T-cell (primary cell): ENCODE data around the gene NR1H3. TPM values are rescaled to one million over a fixed set of nuclear protein-coding genes. Genes with fewer than 3 reads are reported as not detected.

Source experiments
- ATAC-seq, 4 experiments: fragments of 200-7000 bp in 3 of 4; fragments of 150-1000 bp in 1 of 4; cut with Tn5 transposase; replicated peaks in 1 of 4; 1 replicate in 3 of 4; 2 replicates in 1 of 4; pipeline ENCODE4 v1.10.0; 2021; ENCODE audit warnings: moderate library complexity in 3 of 4, mild to moderate bottlenecking in 2 of 4, moderate number of reproducible peaks in 1 of 4
- CTCF ChIA-PET, 2 donors: fragments of 300-600 bp; sonication (Branson Sonifier 250); formaldehyde crosslinking; loops; one replicate each; lab custom pipeline; 2022; ENCODE audit warnings: antibody characterized with exemption in 2 of 2; lab: Charles Lee
- POLR2A ChIA-PET, 2 donors: fragments of 300-600 bp; sonication (Branson Sonifier 250); formaldehyde crosslinking; loops; one replicate each; lab custom pipeline; 2022; ENCODE audit warnings: antibody characterized with exemption in 2 of 2; lab: Charles Lee
- DNase-seq, 35 experiments: peaks; one replicate each; pipeline versions ENCODE4 v3.0.0 to v3.0.0-alpha.2; 2013 to 2023
- H3K27ac ChIP-seq: one replicate; pipeline ENCODE4 v1.5.1; 2013; ENCODE audit warnings: low read length
- H3K27me3 ChIP-seq, 2 experiments: replicated peaks in 1 of 2; 1 replicate in 1 of 2; 2 replicates in 1 of 2; pipeline versions ENCODE4 v1.6.1 to v1.7.0; 2013; ENCODE audit warnings: low read length in 1 of 2, mixed read lengths in 1 of 2; ENCODE audit not compliant: control insufficient read depth in 2 of 2, insufficient read depth in 2 of 2; ENCODE audit errors: extremely low read depth in 1 of 2
- H3K36me3 ChIP-seq, 2 donors: 1 replicate in 1 of 2; 2 replicates in 1 of 2; pipeline versions ENCODE4 v1.6.1 to v1.7.0; 2013; ENCODE audit warnings: low read length in 1 of 2; ENCODE audit not compliant: control insufficient read depth in 2 of 2, insufficient read depth in 1 of 2; ENCODE audit errors: extremely low read depth in 1 of 2
- H3K4me1 ChIP-seq, 2 experiments: 1 replicate in 1 of 2; 2 replicates in 1 of 2; pipeline versions ENCODE4 v1.6.1 to v1.7.0; 2013; ENCODE audit warnings: low read length in 2 of 2, mixed read lengths in 1 of 2; ENCODE audit not compliant: insufficient read depth in 2 of 2, control insufficient read depth in 1 of 2; ENCODE audit errors: extremely low read depth in 1 of 2
- H3K4me3 ChIP-seq, 2 donors: 1 replicate in 1 of 2; 2 replicates in 1 of 2; pipeline versions ENCODE4 v1.5.1 to v1.7.0; 2013; ENCODE audit warnings: mild to moderate bottlenecking in 2 of 2, low read length in 1 of 2, moderate library complexity in 1 of 2; ENCODE audit not compliant: control insufficient read depth in 1 of 2; ENCODE audit errors: extremely low read depth in 1 of 2
- H3K9me3 ChIP-seq: 2 replicates; pipeline ENCODE4 v1.7.0; 2013
- H3K27ac Mint-ChIP-seq, 2 donors: one replicate each; pipeline ENCODE4 v1.8.0; 2020 to 2021; ENCODE audit warnings: mild to moderate bottlenecking in 2 of 2, mixed read lengths in 2 of 2
- H3K27me3 Mint-ChIP-seq, 2 donors: one replicate each; pipeline ENCODE4 v1.8.0; 2021 to 2022; ENCODE audit warnings: mixed read lengths in 2 of 2
- H3K36me3 Mint-ChIP-seq: one replicate; pipeline ENCODE4 v1.8.0; 2021; ENCODE audit warnings: mixed read lengths
- H3K4me1 Mint-ChIP-seq, 3 donors: one replicate each; pipeline ENCODE4 v1.8.0; 2020 to 2022; ENCODE audit warnings: mixed read lengths in 3 of 3, mild to moderate bottlenecking in 1 of 3
- H3K4me3 Mint-ChIP-seq, 3 donors: one replicate each; pipeline ENCODE4 v1.8.0; 2020 to 2022; ENCODE audit warnings: mild to moderate bottlenecking in 3 of 3, mixed read lengths in 3 of 3, moderate library complexity in 3 of 3
- H3K9me3 Mint-ChIP-seq, 3 donors: one replicate each; pipeline ENCODE4 v1.8.0; 2020 to 2022; ENCODE audit warnings: mixed read lengths in 3 of 3
- WGBS: methylation state at CpG from one replicate; pipeline ENCODE4 v1.1.5; 2013; ENCODE audit warnings: missing lambda C conversion rate; ENCODE audit not compliant: insufficient coverage; 5-methylcytosine and 5-hydroxymethylcytosine counted together
- total RNA-seq, 35 experiments: library from RNA in 6 of 35; stranded (reverse) in 6 of 35; fragments of 120-200 nt in 1 of 35; gene quantifications; one replicate each; pipeline versions ENCODE4 v1.2.1 to v1.2.4 and lab custom pipeline; 2013 to 2026

NR1H3 gene
- total RNA-seq, 5 donors from 2014 or later (not counting 1 experiment from before 2014, with no cell fraction given): 3.6 to 16.7 (median 11.7) TPM

GRCh38 chr11:47271961-47272661 lies 14.3 kb downstream of the NR1H3 start:
- Mint-ChIP-seq H3K9me3 (no peaks in the 10 kb centered on the region), H3K27ac (peak overlapping the region; percentile 81 to 82), H3K27me3 (no peaks in the 10 kb centered on the region), H3K4me3 (peak overlapping the region; percentile 85 to 89 (median 88)), H3K36me3 (peaks cover 23% of the 10 kb centered on the region), H3K4me1 (peaks cover 55 to 63% (median 59%) of the 10 kb centered on the region in 3 donors)
- no peak overlapping the region for H3K27ac ChIP-seq
- H3K4me3 ChIP-seq: no peak overlapping the region
- no peaks in the 10 kb centered on the region for H3K9me3 ChIP-seq
- H3K36me3 ChIP-seq: peaks cover 4 to 34% of the 10 kb centered on the region in 2 donors
- WGBS: 62% methylated on average over 5 of the region's 11 CpGs
- H3K27me3 ChIP-seq: no peaks in the 10 kb centered on the region
- ChIA-PET POLR2A (interaction anchor here in 1 of 2 donors (0.6 kb wide), 1 partner anchor 447 kb away, joined by 3 read pairs; no protein-coding TSS in a partner anchor), CTCF (interaction anchor here (0.5 to 1.8 kb wide), 7 partner anchors 8 to 960 kb away, joined by 3 to 5 read pairs (median 3); partner anchors contain the start of gene DDB2 (in 1 of the 2))
- DNase-seq: no peak
- ATAC-seq: no peak
- peaks cover 25 to 40% of the 10 kb centered on the region in 2 experiments for H3K4me1 ChIP-seq

GRCh38 chr11:47272706-47273105 lies 14.9 kb downstream of the NR1H3 start:
- no CpG with 5 or more reads among the region's 1 CpG for WGBS
- H3K4me3 ChIP-seq: no peak overlapping the region
- ChIA-PET CTCF (interaction anchor here (0.5 to 1.0 kb wide), 2 partner anchors 57 to 140 kb away, joined by 3 to 5 read pairs; partner anchors contain the start of gene DDB2 (in 1 of the 2)), POLR2A (interaction anchor here (0.5 to 0.6 kb wide), 2 partner anchors 8 to 185 kb away, joined by 4 read pairs; no protein-coding TSS in a partner anchor)
- peaks cover 23% of the 10 kb centered on the region for H3K36me3 Mint-ChIP-seq
- no peak for ATAC-seq
- H3K9me3 Mint-ChIP-seq: no peaks in the 10 kb centered on the region
- DNase-seq: peak in 1 of 35 experiments; percentile 16
- H3K27ac ChIP-seq: no peak overlapping the region
- peaks cover 25 to 39% of the 10 kb centered on the region in 2 experiments for H3K4me1 ChIP-seq
- H3K4me1 Mint-ChIP-seq: peaks cover 53 to 61% (median 54%) of the 10 kb centered on the region in 3 donors
- H3K27me3 ChIP-seq: no peaks in the 10 kb centered on the region
- peaks cover 4 to 40% of the 10 kb centered on the region in 2 donors for H3K36me3 ChIP-seq
- no peaks in the 10 kb centered on the region for H3K9me3 ChIP-seq
- no peaks in the 10 kb centered on the region for H3K27me3 Mint-ChIP-seq
- H3K27ac Mint-ChIP-seq: peak overlapping the region in 1 of 2 donors; percentile 14
- peak overlapping the region in 1 of 3 donors; percentile 88 for H3K4me3 Mint-ChIP-seq

GRCh38 chr11:47274495-47275235 lies 16.9 kb downstream of the NR1H3 start:
- DNase-seq (no peak), ATAC-seq (no peak)
- Histone ChIP-seq H3K9me3 (no peaks in the 10 kb centered on the region), H3K4me1 (peaks cover 17 to 22% of the 10 kb centered on the region in 2 experiments), H3K36me3 (peaks cover 4 to 58% of the 10 kb centered on the region in 2 donors), H3K27ac (no peak overlapping the region), H3K27me3 (no peaks in the 10 kb centered on the region), H3K4me3 (no peak overlapping the region)
- Mint-ChIP-seq H3K36me3 (peaks cover 29% of the 10 kb centered on the region), H3K4me1 (peaks cover 37 to 45% (median 40%) of the 10 kb centered on the region in 3 donors), H3K4me3 (no peak overlapping the region), H3K9me3 (no peaks in the 10 kb centered on the region), H3K27ac (no peak overlapping the region), H3K27me3 (no peaks in the 10 kb centered on the region)
- 97% methylated on average over 13 of the region's 28 CpGs for WGBS
- ChIA-PET CTCF (interaction anchor here in 1 of 2 donors (0.6 kb wide), 1 partner anchor 43 kb away, joined by 4 read pairs; no protein-coding TSS in a partner anchor), POLR2A (no interaction called here)

- peaks cover 25 to 31% (median 26%) of the 10 kb centered on the region in 3 donors for H3K4me1 Mint-ChIP-seq
- peaks cover 5 to 7% of the 10 kb centered on the region in 2 experiments for H3K4me1 ChIP-seq
- H3K27me3 ChIP-seq: no peaks in the 10 kb centered on the region
- DNase-seq (no peak), ATAC-seq (no peak)
- WGBS: 100% methylated on average over 1 of the region's 4 CpGs
- no peak overlapping the region for H3K27ac ChIP-seq
- ChIA-PET CTCF (no interaction called here), POLR2A (no interaction called here)
- no peak overlapping the region for H3K4me3 ChIP-seq
- H3K36me3 Mint-ChIP-seq: peaks cover 42% of the 10 kb centered on the region
- H3K27me3 Mint-ChIP-seq: no peaks in the 10 kb centered on the region
- H3K36me3 ChIP-seq: peaks cover 6 to 80% of the 10 kb centered on the region in 2 donors
- H3K9me3 Mint-ChIP-seq: no peaks in the 10 kb centered on the region
- no peaks in the 10 kb centered on the region for H3K9me3 ChIP-seq
- no peak overlapping the region for H3K4me3 Mint-ChIP-seq
- H3K27ac Mint-ChIP-seq: no peak overlapping the region
Measured at GRCh38 chr11:47276923-47277322, 19.1 kb downstream of the NR1H3 start.

- Histone ChIP-seq H3K27me3 (no peaks in the 10 kb centered on the region), H3K36me3 (peaks cover 17 to 91% of the 10 kb centered on the region in 2 donors), H3K4me3 (no peak overlapping the region), H3K9me3 (no peaks in the 10 kb centered on the region), H3K27ac (no peak overlapping the region), H3K4me1 (no peaks in the 10 kb centered on the region)
- ChIA-PET POLR2A (no interaction called here), CTCF (no interaction called here)
- WGBS: no CpG with 5 or more reads among the region's 3 CpGs
- H3K36me3 Mint-ChIP-seq: peaks cover 49% of the 10 kb centered on the region
- DNase-seq (no peak), ATAC-seq (no peak)
- H3K27ac Mint-ChIP-seq: no peak overlapping the region
- H3K27me3 Mint-ChIP-seq: no peaks in the 10 kb centered on the region
- H3K4me1 Mint-ChIP-seq: peaks cover 14 to 19% (median 15%) of the 10 kb centered on the region in 3 donors
- no peak overlapping the region for H3K4me3 Mint-ChIP-seq
- no peaks in the 10 kb centered on the region for H3K9me3 Mint-ChIP-seq
Measured at GRCh38 chr11:47278058-47278457, 20.3 kb downstream of the NR1H3 start.

GRCh38 chr11:47278769-47279168 lies 21.0 kb downstream of the NR1H3 start:
- no peaks in the 10 kb centered on the region for H3K4me1 ChIP-seq
- DNase-seq (no peak), ATAC-seq (no peak)
- H3K9me3 ChIP-seq: no peaks in the 10 kb centered on the region
- no peak overlapping the region for H3K27ac Mint-ChIP-seq
- H3K36me3 ChIP-seq: peaks cover 17 to 94% of the 10 kb centered on the region in 2 donors
- H3K27me3 ChIP-seq: no peaks in the 10 kb centered on the region
- no CpG with 5 or more reads among the region's 4 CpGs for WGBS
- no peak overlapping the region for H3K4me3 Mint-ChIP-seq
- peaks cover 7 to 16% (median 10%) of the 10 kb centered on the region in 3 donors for H3K4me1 Mint-ChIP-seq
- peaks cover 50% of the 10 kb centered on the region for H3K36me3 Mint-ChIP-seq
- H3K4me3 ChIP-seq: no peak overlapping the region
- CTCF ChIA-PET: interaction anchor here in 1 of 2 donors (0.5 kb wide), 1 partner anchor 70 kb away, joined by 3 read pairs; no protein-coding TSS in a partner anchor
- POLR2A ChIA-PET: interaction anchor here in 1 of 2 donors (0.6 kb wide), 1 partner anchor 619 kb away, joined by 5 read pairs; no protein-coding TSS in a partner anchor
- H3K9me3 Mint-ChIP-seq: no peaks in the 10 kb centered on the region
- no peak overlapping the region for H3K27ac ChIP-seq
- H3K27me3 Mint-ChIP-seq: no peaks in the 10 kb centered on the region
